Nephron progenitor cell (in vitro differentiated cells): ENCODE results near the gene RIMBP2.

Experiments used
- DNase-seq: peaks from one replicate; pipeline ENCODE4 v3.0.0; 2021
- H3K27ac Mint-ChIP-seq: 2 replicates; pipeline ENCODE4 v1.8.0; 2021; ENCODE audit warnings: mild to moderate bottlenecking, moderate library complexity, mixed read lengths
- H3K27me3 Mint-ChIP-seq: 2 replicates; pipeline ENCODE4 v1.8.0; 2021; ENCODE audit warnings: mild to moderate bottlenecking, low read depth, mixed read lengths; ENCODE audit not compliant: poor library complexity
- H3K36me3 Mint-ChIP-seq: 2 replicates; pipeline ENCODE4 v1.8.0; 2021; ENCODE audit warnings: low read depth, mixed read lengths
- H3K4me1 Mint-ChIP-seq: 2 replicates; pipeline ENCODE4 v1.8.0; 2021; ENCODE audit warnings: mixed read lengths
- H3K4me3 Mint-ChIP-seq: 2 replicates; pipeline ENCODE4 v1.8.0; 2021; ENCODE audit warnings: mild to moderate bottlenecking, moderate library complexity, mixed read lengths
- H3K9me3 Mint-ChIP-seq: 2 replicates; pipeline ENCODE4 v1.8.0; 2021; ENCODE audit warnings: mild to moderate bottlenecking, moderate library complexity, mixed read lengths
- CTCF ChIP-seq: fragments of 200-600 bp; sonication (generic); IDR thresholded peaks from 2 replicates; pipeline ENCODE4 v1.5.0; 2021; ENCODE audit warnings: antibody characterized with exemption

The RIMBP2 gene

DNA sequence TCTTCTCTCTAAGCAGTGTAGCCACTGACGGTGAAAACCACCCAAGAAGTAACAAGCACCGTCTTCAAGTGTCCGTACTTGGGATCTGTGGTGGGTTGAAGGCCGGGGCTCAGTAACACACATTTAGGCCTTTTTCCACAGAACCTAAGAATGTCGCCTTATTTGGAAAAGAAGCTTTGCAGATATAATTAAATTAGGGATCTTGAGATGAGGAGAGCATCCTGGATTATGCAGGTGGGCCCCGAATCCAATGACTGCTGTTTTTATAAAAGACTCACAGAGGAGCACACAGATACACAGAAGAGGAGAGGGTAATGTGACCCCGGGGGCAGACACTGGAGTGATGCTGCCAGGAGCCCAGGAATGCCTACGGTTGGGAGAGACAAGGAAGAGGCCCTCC, 46.3 kb downstream of the RIMBP2 start:
- H3K36me3 Mint-ChIP-seq = peaks cover 5% of the 10 kb centered on the region
- H3K4me1 Mint-ChIP-seq = no peaks in the 10 kb centered on the region
- TF ChIP-seq CTCF = no peak
- H3K27me3 Mint-ChIP-seq = peaks cover 16% of the 10 kb centered on the region
- no peak overlapping the region for H3K27ac Mint-ChIP-seq
- DNase-seq = no peak
- H3K4me3 Mint-ChIP-seq = no peak overlapping the region
- H3K9me3 Mint-ChIP-seq = peaks cover 50% of the 10 kb centered on the region

DNA sequence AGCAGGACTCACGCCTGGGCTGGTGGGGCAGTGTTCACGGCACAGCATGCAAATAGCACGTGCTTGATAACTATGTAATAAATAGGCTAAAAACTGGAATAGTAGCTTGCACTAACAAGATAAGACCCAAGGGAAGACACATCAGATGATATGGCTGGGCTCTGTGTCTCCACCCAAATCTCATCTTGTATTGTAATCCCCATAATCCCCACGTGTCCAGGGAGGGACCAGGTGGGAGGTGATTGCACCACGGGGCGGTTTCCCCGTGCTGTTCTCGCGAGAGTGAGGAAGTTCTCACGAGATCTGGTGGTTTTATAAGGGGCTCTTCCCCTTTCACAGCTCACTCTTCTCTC, 46.9 kb downstream of the RIMBP2 start:
- H3K4me1 Mint-ChIP-seq = no peaks in the 10 kb centered on the region
- TF ChIP-seq CTCF = no peak
- H3K9me3 Mint-ChIP-seq = peaks cover 55% of the 10 kb centered on the region
- H3K27me3 Mint-ChIP-seq = peaks cover 22% of the 10 kb centered on the region
- DNase-seq = no peak
- peaks cover 5% of the 10 kb centered on the region for H3K36me3 Mint-ChIP-seq
- no peak overlapping the region for H3K27ac Mint-ChIP-seq
- H3K4me3 Mint-ChIP-seq = no peak overlapping the region

GRCh38 chr12:130668286-130669204, 47.6 kb downstream of the RIMBP2 start:
- Mint-ChIP-seq H3K9me3 (peaks cover 57% of the 10 kb centered on the region), H3K4me3 (no peak overlapping the region), H3K27me3 (peaks cover 27% of the 10 kb centered on the region), H3K4me1 (peaks cover 1% of the 10 kb centered on the region), H3K27ac (no peak overlapping the region), H3K36me3 (peaks cover 5% of the 10 kb centered on the region)
- DNase-seq = no peak
- no peak for TF ChIP-seq CTCF

- H3K9me3 Mint-ChIP-seq = peaks cover 62% of the 10 kb centered on the region
- TF ChIP-seq CTCF = no peak
- DNase-seq = no peak
- peaks cover 27% of the 10 kb centered on the region for H3K27me3 Mint-ChIP-seq
- peaks cover 8% of the 10 kb centered on the region for H3K4me1 Mint-ChIP-seq
- no peak overlapping the region for H3K4me3 Mint-ChIP-seq
- H3K27ac Mint-ChIP-seq = no peak overlapping the region
- peaks cover 5% of the 10 kb centered on the region for H3K36me3 Mint-ChIP-seq
Measured at GRCh38 chr12:130667421-130667960, 48.6 kb downstream of the RIMBP2 start.

- Mint-ChIP-seq H3K4me1 (peaks cover 12% of the 10 kb centered on the region), H3K27me3 (peaks cover 31% of the 10 kb centered on the region), H3K36me3 (peaks cover 5% of the 10 kb centered on the region), H3K4me3 (no peak overlapping the region), H3K27ac (no peak overlapping the region), H3K9me3 (peaks cover 62% of the 10 kb centered on the region)
- DNase-seq = no peak
- no peak for TF ChIP-seq CTCF
Measured at GRCh38 chr12:130666645-130667044, 49.5 kb downstream of the RIMBP2 start.
